BJ (cell line): ENCODE data around the gene PKP3. TPM values are rescaled to one million over a fixed set of nuclear protein-coding genes. Genes with fewer than 3 reads are reported as not detected.

Experiments used
- CTCF ChIA-PET: fragments of 350-600 bp; formaldehyde crosslinking; extraction: SDS; loops from one replicate; lab custom pipeline; 2021; ENCODE audit warnings: antibody characterized with exemption, inconsistent platforms; lab: Yijun Ruan, JAX
- POLR2A ChIA-PET: fragments of 300-600 bp; sonication (Branson Sonifier 250); formaldehyde crosslinking; extraction: SDS; loops from one replicate; lab custom pipeline; 2021; ENCODE audit warnings: antibody characterized with exemption; lab: Charles Lee
- DNase-seq: peaks from one replicate; pipeline ENCODE4 v3.0.0-alpha.2; 2011; ENCODE audit warnings: low read depth
- H3K27me3 ChIP-seq: 2 replicates; pipeline ENCODE4 v1.6.0; 2011; ENCODE audit warnings: low read length; ENCODE audit not compliant: control insufficient read depth, insufficient read depth
- H3K36me3 ChIP-seq: 2 replicates; pipeline ENCODE4 v1.5.1; 2011; ENCODE audit warnings: low read length; ENCODE audit not compliant: control insufficient read depth, insufficient read depth
- H3K4me3 ChIP-seq: 2 replicates; pipeline ENCODE4 v1.5.1; 2011; ENCODE audit warnings: low read depth, mild to moderate bottlenecking, control low read depth, low read length
- polyA plus RNA-seq: library from polyadenylated mRNA; depleted of rRNA; stranded (reverse); fragments of >200 nt; gene quantifications from 2 replicates; pipeline ENCODE4 v1.2.3, GENCODE V29; 2011
- TF ChIP-seq, protein P1 (sequence below): IDR thresholded peaks from 2 replicates; pipeline ENCODE4 v1.5.1; 2011; ENCODE audit warnings: low read depth, mild to moderate bottlenecking, control low read depth, inconsistent platforms, low read length, moderate library complexity; ENCODE audit not compliant: insufficient read depth

Gene PKP3
- polyA plus RNA-seq, 1 experiment: 0.86 TPM

DNA sequence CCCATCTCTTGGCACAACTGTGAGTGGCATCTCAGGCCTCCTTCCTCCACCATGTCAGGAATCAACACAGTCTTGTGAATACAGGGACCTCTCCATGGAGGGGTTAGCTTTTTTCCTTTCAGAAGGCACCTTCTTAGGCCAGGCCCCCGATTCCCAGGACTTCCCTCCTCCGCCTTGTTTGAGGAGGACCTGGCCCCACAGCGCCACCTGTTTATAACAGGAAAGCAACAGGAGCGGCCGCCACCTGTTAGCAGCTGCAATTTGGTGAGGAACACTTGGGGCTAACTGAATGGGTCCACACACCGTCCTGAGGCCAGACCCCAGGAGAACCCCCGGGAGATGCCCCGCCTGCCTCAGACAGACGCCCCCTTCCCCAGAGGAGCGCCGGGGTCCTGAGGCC lies 3.8 kb upstream of the PKP3 start:
- Histone ChIP-seq H3K36me3 (no peaks in the 10 kb centered on the region), H3K27me3 (0 out of 2 replicates have a peak, but pooled peaks cover 1% of the 10 kb centered on the region), H3K4me3 (no peak overlapping the region)
- POLR2A ChIA-PET: no interaction called here
- TF ChIP-seq, protein P1, sequence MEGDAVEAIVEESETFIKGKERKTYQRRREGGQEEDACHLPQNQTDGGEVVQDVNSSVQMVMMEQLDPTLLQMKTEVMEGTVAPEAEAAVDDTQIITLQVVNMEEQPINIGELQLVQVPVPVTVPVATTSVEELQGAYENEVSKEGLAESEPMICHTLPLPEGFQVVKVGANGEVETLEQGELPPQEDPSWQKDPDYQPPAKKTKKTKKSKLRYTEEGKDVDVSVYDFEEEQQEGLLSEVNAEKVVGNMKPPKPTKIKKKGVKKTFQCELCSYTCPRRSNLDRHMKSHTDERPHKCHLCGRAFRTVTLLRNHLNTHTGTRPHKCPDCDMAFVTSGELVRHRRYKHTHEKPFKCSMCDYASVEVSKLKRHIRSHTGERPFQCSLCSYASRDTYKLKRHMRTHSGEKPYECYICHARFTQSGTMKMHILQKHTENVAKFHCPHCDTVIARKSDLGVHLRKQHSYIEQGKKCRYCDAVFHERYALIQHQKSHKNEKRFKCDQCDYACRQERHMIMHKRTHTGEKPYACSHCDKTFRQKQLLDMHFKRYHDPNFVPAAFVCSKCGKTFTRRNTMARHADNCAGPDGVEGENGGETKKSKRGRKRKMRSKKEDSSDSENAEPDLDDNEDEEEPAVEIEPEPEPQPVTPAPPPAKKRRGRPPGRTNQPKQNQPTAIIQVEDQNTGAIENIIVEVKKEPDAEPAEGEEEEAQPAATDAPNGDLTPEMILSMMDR: no peak
- CTCF ChIA-PET: no interaction called here
- DNase-seq: no peak

DNA sequence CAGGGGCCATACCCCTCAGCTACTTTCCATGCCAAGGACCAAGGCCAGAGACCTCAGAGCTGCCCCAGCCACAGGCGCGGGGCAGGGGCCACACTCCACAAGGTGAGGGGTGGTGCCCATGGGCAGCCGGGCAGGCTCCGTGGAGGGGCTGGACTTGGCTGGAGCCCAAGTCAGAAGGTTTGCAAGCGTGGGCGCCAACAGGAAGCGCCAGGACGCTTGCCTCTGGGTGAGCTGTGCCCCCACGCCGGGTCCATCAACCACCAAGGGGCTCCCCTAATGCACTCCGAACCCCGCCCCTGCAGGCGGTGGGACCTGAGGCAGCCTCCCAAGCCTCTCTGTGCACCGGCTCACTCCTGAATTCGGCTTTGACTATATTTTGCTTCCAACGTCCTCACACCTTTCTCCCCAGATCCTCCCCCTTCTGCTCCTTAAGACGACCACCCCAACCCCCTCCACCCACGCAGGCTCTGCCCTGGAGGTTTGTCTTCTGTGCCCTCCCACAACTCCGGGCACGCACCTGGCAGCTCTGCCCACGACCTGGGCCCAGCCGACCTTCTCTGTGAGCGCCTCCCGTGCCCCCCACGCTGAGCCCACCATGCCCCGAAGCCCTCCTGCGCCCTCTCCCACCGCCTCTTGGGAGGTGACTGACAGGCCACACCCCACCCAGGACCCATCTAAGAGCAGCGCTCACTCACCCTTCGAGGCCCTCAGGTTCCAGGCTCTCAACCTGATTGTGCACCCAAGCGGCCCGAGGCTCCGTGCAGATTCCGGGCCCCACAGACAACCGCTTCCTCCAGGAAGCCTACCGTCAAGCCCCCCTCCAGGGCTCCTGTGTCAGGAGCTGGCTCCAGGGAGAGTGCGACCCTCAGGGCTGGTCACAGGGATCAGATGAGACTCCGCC lies 2.6 kb upstream of the PKP3 start:
- DNase-seq: no peak
- H3K4me3 ChIP-seq: no peak overlapping the region
- CTCF ChIA-PET: interaction anchor here (1.1 kb wide), 1 partner anchor 140 kb away, joined by 3 read pairs; no protein-coding TSS in a partner anchor

DNA sequence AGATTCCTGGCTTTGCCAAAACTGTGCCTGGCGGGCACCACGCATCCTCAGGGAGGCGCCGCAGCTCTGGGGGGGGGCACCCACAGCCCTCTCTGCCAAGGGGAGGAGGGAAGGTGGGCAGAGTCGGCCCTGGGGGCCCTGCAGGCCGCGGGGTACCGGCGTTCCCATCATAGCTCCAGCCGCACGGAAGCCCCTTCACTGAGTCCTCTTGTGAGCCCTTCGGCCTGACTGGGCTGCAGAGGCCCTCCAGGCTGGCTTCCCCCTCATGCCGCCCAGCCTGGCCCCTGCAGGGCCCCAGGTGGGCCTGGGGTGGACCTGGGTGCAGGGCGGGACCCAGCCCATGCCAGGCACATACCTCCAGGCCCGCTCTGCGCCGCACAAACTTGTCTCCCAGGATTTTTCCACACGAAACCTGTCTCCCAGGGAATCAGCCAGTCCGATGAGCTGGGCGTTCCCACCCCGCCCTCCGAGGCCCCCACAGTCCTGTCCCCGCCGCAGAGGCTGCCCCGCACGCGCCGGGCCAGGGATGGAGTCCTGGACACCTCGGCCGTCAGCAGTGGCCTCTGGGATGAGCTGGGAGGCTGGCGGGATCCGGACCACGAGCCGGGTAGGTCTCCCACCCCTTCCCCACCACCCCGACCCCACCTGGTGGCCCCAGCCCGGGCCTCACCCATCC lies 1.8 kb upstream of the PKP3 start:
- no peaks in the 10 kb centered on the region for H3K36me3 ChIP-seq
- no peak for DNase-seq
- H3K27me3 ChIP-seq: 0 out of 2 replicates have a peak, but pooled peaks cover 1% of the 10 kb centered on the region
- TF ChIP-seq, protein P1: no peak
- POLR2A ChIA-PET: no interaction called here
- CTCF ChIA-PET: interaction anchor here (1.1 kb wide), 1 partner anchor 141 kb away, joined by 3 read pairs; no protein-coding TSS in a partner anchor
- H3K4me3 ChIP-seq: no peak overlapping the region

More for the DNA sequence above, 2.6 kb upstream of the PKP3 start:
- POLR2A ChIA-PET: no interaction called here
- no peaks in the 10 kb centered on the region for H3K36me3 ChIP-seq
- 0 out of 2 replicates have a peak, but pooled peaks cover 1% of the 10 kb centered on the region for H3K27me3 ChIP-seq
- TF ChIP-seq, protein P1: no peak

DNA sequence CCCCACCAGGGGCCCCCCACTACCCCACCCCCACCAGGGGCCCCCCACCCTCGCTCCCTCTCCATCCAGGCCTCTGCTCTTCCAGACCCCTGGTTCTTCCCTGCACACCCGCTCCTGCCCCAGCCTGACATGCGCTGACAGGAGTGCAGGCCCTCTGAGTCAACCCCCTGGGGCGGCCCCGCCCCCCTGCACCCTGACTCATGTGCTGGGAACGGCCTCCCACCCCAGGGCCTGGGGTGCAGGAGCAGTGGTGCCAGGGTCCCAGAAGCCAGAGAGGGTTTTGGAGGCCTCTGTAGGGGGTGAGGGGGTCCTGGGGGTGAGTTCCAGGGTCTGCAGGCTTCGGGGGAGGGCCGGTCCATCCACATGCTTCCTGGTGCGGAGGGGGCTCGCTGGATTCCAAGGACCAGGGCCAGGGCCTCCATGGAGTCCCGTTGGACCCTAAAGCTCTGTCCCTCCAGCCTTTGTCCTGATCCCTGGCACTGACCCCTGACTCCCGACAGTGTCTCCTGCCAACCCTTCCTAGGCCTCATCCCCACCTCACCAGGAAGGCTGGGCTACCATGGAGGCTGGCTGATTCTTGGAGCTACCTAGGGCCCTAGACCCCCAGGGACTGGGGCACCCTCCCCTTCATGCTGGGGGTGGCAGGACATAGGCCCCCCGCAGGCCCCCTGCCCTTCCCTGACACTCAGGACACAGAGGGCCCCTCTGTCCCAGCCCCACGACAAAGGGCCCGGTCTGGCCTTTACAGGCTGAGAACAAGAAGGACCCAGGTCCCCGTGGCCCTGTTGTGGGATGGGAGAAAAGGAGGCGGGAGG lies 583 bp upstream of the PKP3 start:
- Histone ChIP-seq H3K4me3 (no peak overlapping the region), H3K36me3 (no peaks in the 10 kb centered on the region), H3K27me3 (no peaks in the 10 kb centered on the region)
- ChIA-PET POLR2A (no interaction called here), CTCF (interaction anchor here (0.6 kb wide), 1 partner anchor 30 kb away, joined by 3 read pairs; no protein-coding TSS in a partner anchor)
- TF ChIP-seq, protein P1: no peak
- DNase-seq: peak; percentile 29
